OCI-LY3 (cell line): ENCODE results near the gene COL20A1.

Source experiments
- H2AFZ ChIP-seq: fragments of 200-600, 300-600 bp; shearing (Covaris generic); 2 replicates; pipeline ENCODE4 v1.6.0; 2014; ENCODE audit warnings: antibody characterized with exemption, low read depth, low read length
- H3K27ac ChIP-seq: fragments of 200-600, 300-600 bp; sonication (generic); 2 replicates; pipeline ENCODE4 v1.5.1; 2014; ENCODE audit warnings: mild to moderate bottlenecking, low read length, moderate library complexity, mixed read lengths
- H3K27me3 ChIP-seq: fragments of 200-600, 300-600 bp; sonication (generic); 2 replicates; pipeline ENCODE4 v1.6.1; 2014; ENCODE audit warnings: low read depth, low read length, mixed read lengths
- H3K36me3 ChIP-seq: fragments of 200-600, 300-600 bp; sonication (generic); replicated peaks from 2 replicates; pipeline ENCODE3; 2014; ENCODE audit warnings: low read depth, low read length, mixed read lengths
- H3K4me1 ChIP-seq: fragments of 300-600, 200-600 bp; sonication (generic); 2 replicates; pipeline ENCODE4 v1.6.1; 2014; ENCODE audit warnings: low read length, mixed read lengths
- H3K4me2 ChIP-seq: fragments of 200-600, 300-600 bp; sonication (generic); 2 replicates; pipeline ENCODE4 v1.6.1; 2014; ENCODE audit warnings: low read length, mixed read lengths
- H3K4me3 ChIP-seq: fragments of 300-600, 200-600 bp; sonication (generic); 2 replicates; pipeline ENCODE4 v1.5.1; 2014; ENCODE audit warnings: antibody characterized with exemption, mild to moderate bottlenecking, low read length, moderate library complexity
- H3K79me2 ChIP-seq: fragments of 300-600, 200-600 bp; shearing (Covaris generic); 2 replicates; pipeline ENCODE4 v1.6.1; 2014; ENCODE audit warnings: mild to moderate bottlenecking, low read length, mixed read lengths
- H3K9ac ChIP-seq: fragments of 300-600, 200-600 bp; shearing (Covaris generic); 2 replicates; pipeline ENCODE4 v1.6.0; 2014; ENCODE audit warnings: mild to moderate bottlenecking, low read length, moderate library complexity
- H3K9me3 ChIP-seq: fragments of 200-600, 300-600 bp; shearing (Covaris generic); 2 replicates; pipeline ENCODE4 v1.6.1; 2014; ENCODE audit warnings: low read length, mixed read lengths; ENCODE audit not compliant: insufficient read depth
- H4K20me1 ChIP-seq: fragments of 200-600, 300-600 bp; sonication (generic); 2 replicates; pipeline ENCODE4 v1.6.1; 2016; ENCODE audit warnings: low read length, mixed read lengths; ENCODE audit not compliant: insufficient read depth
- CTCF ChIP-seq: fragments of 200-600, 300-600 bp; sonication (generic); IDR thresholded peaks from 2 replicates; pipeline ENCODE4 v1.5.1; 2014; ENCODE audit warnings: antibody characterized with exemption, low read length, low read depth
- EZH2phosphoT487 ChIP-seq: fragments of 200-600 bp; shearing (Covaris generic); IDR thresholded peaks from 2 replicates; pipeline ENCODE4 v1.6.1; 2018; ENCODE audit warnings: antibody characterized with exemption, mixed run types, low read depth

COL20A1 gene

DNA sequence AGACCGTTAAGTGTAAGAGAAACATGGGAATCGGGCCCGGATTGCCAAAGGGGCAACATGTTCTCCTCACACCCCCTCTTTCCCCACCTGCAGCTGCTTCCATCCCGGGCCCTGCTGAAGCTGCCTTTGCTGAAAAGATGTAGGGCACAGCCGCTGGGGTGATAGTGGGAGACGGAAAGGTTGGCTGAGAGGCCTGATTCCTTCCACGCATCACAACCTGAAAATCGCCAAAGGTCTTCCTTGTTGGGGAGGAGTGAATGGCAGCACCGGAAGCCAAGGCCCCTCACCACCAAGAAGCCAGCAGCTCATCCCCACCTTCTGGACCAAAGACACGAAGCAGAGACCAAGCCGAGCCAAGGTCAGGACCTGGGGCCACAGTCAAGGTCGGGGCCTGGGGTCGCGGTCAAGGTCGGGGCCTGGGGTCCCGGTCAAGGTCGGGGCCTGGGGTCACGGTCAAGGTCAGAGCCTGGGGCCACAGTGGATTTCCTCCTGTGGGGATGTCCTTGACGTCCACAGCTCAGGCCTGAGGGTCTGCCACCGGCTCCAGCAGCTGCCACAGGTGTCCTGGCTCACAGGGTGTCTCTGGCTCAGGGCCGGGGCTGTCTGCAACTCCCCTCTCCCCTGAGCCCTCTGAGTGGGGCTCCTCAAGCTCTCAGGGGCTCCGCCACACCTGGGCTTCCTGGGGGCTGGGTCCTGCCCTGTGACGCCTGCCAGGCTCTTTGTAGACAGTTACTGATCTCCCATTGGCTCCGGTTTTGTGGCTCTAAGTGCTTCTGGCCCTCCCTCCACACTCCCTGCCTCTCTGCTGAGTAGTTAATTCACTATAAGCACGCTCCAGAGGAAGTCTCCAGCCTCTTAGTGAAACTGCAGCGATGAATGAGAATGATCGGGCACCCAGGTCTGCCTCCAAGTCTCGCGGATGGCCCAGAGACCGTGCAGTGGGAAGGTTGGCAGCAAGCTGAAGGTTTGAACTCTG, 73.7 kb downstream of the COL20A1 start:
- H3K27me3 ChIP-seq, result no peaks in the 10 kb centered on the region
- TF ChIP-seq EZH2phosphoT487 (no peak), CTCF (no peak)
- H2AFZ ChIP-seq, result no peak overlapping the region
- H4K20me1 ChIP-seq, result no peaks in the 10 kb centered on the region
- H3K4me1 ChIP-seq, result no peaks in the 10 kb centered on the region
- no peaks in the 10 kb centered on the region for H3K79me2 ChIP-seq
- H3K4me2 ChIP-seq, result no peak overlapping the region
- H3K9me3 ChIP-seq, result no peaks in the 10 kb centered on the region
- no peak overlapping the region for H3K27ac ChIP-seq
- H3K4me3 ChIP-seq, result no peak overlapping the region
- H3K36me3 ChIP-seq, result no peaks in the 10 kb centered on the region
- H3K9ac ChIP-seq, result no peak overlapping the region

DNA sequence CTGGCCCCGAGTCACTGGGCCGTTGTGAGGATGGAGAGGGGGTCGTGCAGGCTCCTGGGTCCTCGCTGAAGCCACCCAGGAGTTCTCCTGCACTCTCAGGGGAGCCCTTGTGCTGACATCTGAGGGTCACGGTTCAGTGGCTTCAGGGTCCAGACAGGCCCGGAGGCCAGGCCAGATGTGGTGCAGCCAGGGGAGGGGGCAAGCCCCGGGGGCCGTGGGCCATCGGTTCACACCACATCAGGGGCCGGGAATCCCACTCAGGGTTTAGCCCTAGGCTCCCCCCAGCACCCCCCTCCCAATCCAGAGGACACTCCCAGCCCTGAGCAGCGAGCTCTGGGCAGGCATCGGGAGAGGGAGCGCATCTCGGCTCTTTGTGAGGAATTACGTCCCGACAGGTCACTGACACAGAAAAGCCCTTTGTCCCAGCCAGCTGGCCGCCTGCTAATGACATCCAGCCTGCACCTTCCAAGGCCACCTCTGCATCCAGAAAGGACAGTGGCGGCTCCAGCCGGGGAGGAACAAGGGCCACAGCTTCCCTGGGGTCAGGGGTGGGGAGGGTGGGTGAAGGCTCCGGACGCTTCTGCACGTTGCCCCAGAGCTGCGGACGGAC, 74.6 kb downstream of the COL20A1 start:
- no peaks in the 10 kb centered on the region for H3K36me3 ChIP-seq
- H3K4me3 ChIP-seq, result no peak overlapping the region
- H3K4me1 ChIP-seq, result no peaks in the 10 kb centered on the region
- no peak overlapping the region for H3K27ac ChIP-seq
- TF ChIP-seq EZH2phosphoT487 (no peak), CTCF (no peak)
- H3K79me2 ChIP-seq, result no peaks in the 10 kb centered on the region
- no peak overlapping the region for H3K4me2 ChIP-seq
- no peak overlapping the region for H2AFZ ChIP-seq
- H4K20me1 ChIP-seq, result no peaks in the 10 kb centered on the region
- H3K27me3 ChIP-seq, result no peaks in the 10 kb centered on the region
- no peak overlapping the region for H3K9ac ChIP-seq
- no peaks in the 10 kb centered on the region for H3K9me3 ChIP-seq

DNA sequence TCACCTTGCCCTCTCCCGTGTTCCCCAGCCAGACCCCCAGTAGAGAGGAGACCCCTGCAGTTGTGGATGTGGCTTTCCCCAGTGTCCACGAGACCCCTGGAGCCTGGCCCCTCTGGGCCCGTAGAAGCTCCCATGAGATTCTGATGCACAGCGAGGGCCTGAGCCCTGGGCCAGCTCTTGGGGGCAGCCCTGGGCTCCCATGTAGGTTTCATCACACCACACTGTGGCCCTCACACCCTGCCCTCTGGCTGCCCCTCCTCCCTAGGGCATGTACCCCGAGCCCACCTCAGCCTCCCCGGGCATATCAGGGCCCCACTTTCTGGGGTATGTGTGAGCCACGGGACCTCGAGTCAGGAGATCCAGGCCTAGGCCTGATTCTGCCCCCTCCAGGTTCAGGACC, 75.2 kb downstream of the COL20A1 start:
- H3K9ac ChIP-seq, result no peak overlapping the region
- no peak for TF ChIP-seq CTCF
- no peak for TF ChIP-seq EZH2phosphoT487
- peaks cover 3% of the 10 kb centered on the region; the same call in 1 of the 2 replicates for H3K27me3 ChIP-seq

GRCh38 chr20:63369024-63369530, 76.1 kb downstream of the COL20A1 start:
- no peaks in the 10 kb centered on the region for H3K36me3 ChIP-seq
- no peak overlapping the region for H3K27ac ChIP-seq
- no peak overlapping the region for H2AFZ ChIP-seq
- H3K4me1 ChIP-seq, result no peaks in the 10 kb centered on the region
- peaks cover 3% of the 10 kb centered on the region; the same call in 1 of the 2 replicates for H3K27me3 ChIP-seq
- H3K9ac ChIP-seq, result no peak overlapping the region
- H3K79me2 ChIP-seq, result no peaks in the 10 kb centered on the region
- no peaks in the 10 kb centered on the region for H4K20me1 ChIP-seq
- H3K9me3 ChIP-seq, result no peaks in the 10 kb centered on the region
- H3K4me2 ChIP-seq, result no peak overlapping the region
- TF ChIP-seq CTCF (no peak), EZH2phosphoT487 (no peak)
- no peak overlapping the region for H3K4me3 ChIP-seq

More for the DNA sequence above, 75.2 kb downstream of the COL20A1 start:
- H4K20me1 ChIP-seq, result no peaks in the 10 kb centered on the region
- no peaks in the 10 kb centered on the region for H3K79me2 ChIP-seq
- no peak overlapping the region for H3K4me2 ChIP-seq
- no peaks in the 10 kb centered on the region for H3K4me1 ChIP-seq
- H3K36me3 ChIP-seq, result no peaks in the 10 kb centered on the region
- H2AFZ ChIP-seq, result no peak overlapping the region
- no peak overlapping the region for H3K4me3 ChIP-seq
- no peaks in the 10 kb centered on the region for H3K9me3 ChIP-seq
- H3K27ac ChIP-seq, result no peak overlapping the region
